Right ventricle myocardium superior (tissue), 1 donor: ENCODE measurements around the gene SAXO1. TPM values are rescaled to one million over a fixed set of nuclear protein-coding genes. Genes with fewer than 3 reads are reported as not detected.

Experiments used
- ATAC-seq: fragments of 200-7000 bp; cut with Tn5 transposase; one replicate; pipeline ENCODE4 v1.9.1; 2020; ENCODE audit warnings: mild to moderate bottlenecking; ENCODE audit not compliant: poor library complexity
- DNase-seq: peaks from one replicate; pipeline ENCODE4 v3.0.0-alpha.2; 2020
- intact Hi-C: fragments of 100-400 bp; cut with DNase I; formaldehyde crosslinking; loops from one replicate; pipeline ENCODE4 v1.11.2; 2022
- total RNA-seq: library from RNA; stranded (reverse); fragmentation: NEBNext Ultra II Directional; extraction: Animal tissue kit (Norgen Biotek cat#: 25700); gene quantifications from one replicate; pipeline ENCODE4 v1.2.1, GENCODE V29; 2021
- donor health status: DM: no; HTN: yes; CAD: no; lungs with severe emphysema.

SAXO1 gene
- total RNA-seq, 1 donor from 2014 or later, result not detected

GRCh38 chr9:18928711-18929110, 104.3 kb downstream of the SAXO1 start:
- intact Hi-C loops, result no loop called here
- DNase-seq, result no peak
- no peak for ATAC-seq

GRCh38 chr9:18926513-18926912, 106.5 kb downstream of the SAXO1 start:
- no peak for DNase-seq
- intact Hi-C loops, result no loop called here
- ATAC-seq, result no peak

- ATAC-seq (no peak), DNase-seq (no peak)
- intact Hi-C loops, result no loop called here
These were observed 107.1 kb downstream of the SAXO1 start for GRCh38 chr9:18925880-18926279.

- intact Hi-C loops, result no loop called here
- DNase-seq (no peak), ATAC-seq (no peak)
These were observed 109.2 kb downstream of the SAXO1 start for GRCh38 chr9:18923671-18924430.

GRCh38 chr9:18923167-18923566, 109.8 kb downstream of the SAXO1 start:
- DNase-seq, result no peak
- ATAC-seq, result no peak
- intact Hi-C loops, result no loop called here

GRCh38 chr9:18922161-18922885, 110.7 kb downstream of the SAXO1 start:
- ATAC-seq (no peak), DNase-seq (no peak)
- intact Hi-C loops, result no loop called here

- ATAC-seq, result peak; percentile 57
- intact Hi-C loops, result no loop called here
- no peak for DNase-seq
These were observed 111.5 kb downstream of the SAXO1 start for GRCh38 chr9:18921366-18922075.

GRCh38 chr9:18920141-18921084, 112.6 kb downstream of the SAXO1 start:
- peak; percentile 12 for ATAC-seq
- no peak for DNase-seq
- intact Hi-C loops, result no loop called here

- DNase-seq, result no peak
- intact Hi-C loops, result loop anchor here (10.0 kb wide), 1 partner anchor 53 kb away; no protein-coding TSS in a partner anchor
These were observed 121.2 kb downstream of the SAXO1 start for GRCh38 chr9:18911714-18912342.

GRCh38 chr9:18910916-18911315, 122.1 kb downstream of the SAXO1 start:
- DNase-seq, result no peak
- ATAC-seq, result no peak
- intact Hi-C loops, result loop anchor here (10.0 kb wide), 1 partner anchor 54 kb away; no protein-coding TSS in a partner anchor

More at GRCh38 chr9:18911714-18912342, 121.2 kb downstream of the SAXO1 start:
- no peak for ATAC-seq

GRCh38 chr9:18910435-18910834, 122.6 kb downstream of the SAXO1 start:
- ATAC-seq (no peak), DNase-seq (no peak)
- intact Hi-C loops, result loop anchor here (10.0 kb wide), 1 partner anchor 54 kb away; no protein-coding TSS in a partner anchor

GRCh38 chr9:18909140-18910018, 123.6 kb downstream of the SAXO1 start:
- ATAC-seq, result no peak
- intact Hi-C loops, result loop anchor here (10.0 kb wide), 1 partner anchor 55 kb away; no protein-coding TSS in a partner anchor
- no peak for DNase-seq

GRCh38 chr9:18907927-18908625, 124.9 kb downstream of the SAXO1 start:
- DNase-seq (no peak), ATAC-seq (no peak)
- intact Hi-C loops, result no loop called here

- intact Hi-C loops, result no loop called here
- ATAC-seq, result no peak
These were observed 126.2 kb downstream of the SAXO1 start for GRCh38 chr9:18906656-18907395.

GRCh38 chr9:18905883-18906629, 127.0 kb downstream of the SAXO1 start:
- ATAC-seq, result no peak
- intact Hi-C loops, result no loop called here
- DNase-seq, result no peak

More at GRCh38 chr9:18906656-18907395, 126.2 kb downstream of the SAXO1 start:
- DNase-seq, result no peak
